Measurements from ENCODE around the gene IGF2BP2. TPM values are rescaled to one million over a fixed set of nuclear protein-coding genes. Genes with fewer than 3 reads are reported as not detected.

The IGF2BP2 gene
- total and polyA plus RNA-seq, 4 donors = 7.8 to 92.6 (median 11.8) TPM

DNA sequence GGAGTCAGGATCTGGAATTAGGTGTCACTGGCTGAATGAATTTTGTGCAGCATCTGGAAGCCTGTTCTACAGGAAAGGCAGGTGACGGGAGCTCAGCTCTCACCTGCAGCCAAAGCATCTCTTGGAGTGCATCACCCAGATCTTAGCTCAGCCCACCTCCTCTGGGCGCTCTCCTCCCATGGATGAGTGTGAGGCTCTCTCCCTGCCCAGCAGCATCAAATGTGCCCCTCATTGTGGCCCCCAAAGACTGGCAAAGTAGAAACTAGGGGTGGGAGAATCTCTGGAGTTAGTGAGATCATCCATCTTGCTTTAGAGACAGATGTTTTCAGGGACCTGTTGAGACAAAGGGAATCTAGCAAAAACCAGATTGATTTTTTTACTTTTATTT lies 170.1 kb downstream of the IGF2BP2 start:
- WGBS, 2 donors = 95 to 97% methylated on average over 2 of the region's 2 CpGs
- no peak overlapping the region for H3K4me3 ChIP-seq
- peaks cover 0 to 7% (median 0%) of the 10 kb centered on the region in 5 donors for H3K4me1 ChIP-seq (ENCODE audit: control insufficient read depth in 5 of 5, insufficient read depth in 5 of 5, low read length in 5 of 5)
- H3K36me3 ChIP-seq (ENCODE audit: control insufficient read depth in 4 of 4, insufficient read depth in 4 of 4, low read length in 4 of 4) = peaks cover 0 to 36% (median 26%) of the 10 kb centered on the region in 4 donors
- TF ChIP-seq, protein P1, sequence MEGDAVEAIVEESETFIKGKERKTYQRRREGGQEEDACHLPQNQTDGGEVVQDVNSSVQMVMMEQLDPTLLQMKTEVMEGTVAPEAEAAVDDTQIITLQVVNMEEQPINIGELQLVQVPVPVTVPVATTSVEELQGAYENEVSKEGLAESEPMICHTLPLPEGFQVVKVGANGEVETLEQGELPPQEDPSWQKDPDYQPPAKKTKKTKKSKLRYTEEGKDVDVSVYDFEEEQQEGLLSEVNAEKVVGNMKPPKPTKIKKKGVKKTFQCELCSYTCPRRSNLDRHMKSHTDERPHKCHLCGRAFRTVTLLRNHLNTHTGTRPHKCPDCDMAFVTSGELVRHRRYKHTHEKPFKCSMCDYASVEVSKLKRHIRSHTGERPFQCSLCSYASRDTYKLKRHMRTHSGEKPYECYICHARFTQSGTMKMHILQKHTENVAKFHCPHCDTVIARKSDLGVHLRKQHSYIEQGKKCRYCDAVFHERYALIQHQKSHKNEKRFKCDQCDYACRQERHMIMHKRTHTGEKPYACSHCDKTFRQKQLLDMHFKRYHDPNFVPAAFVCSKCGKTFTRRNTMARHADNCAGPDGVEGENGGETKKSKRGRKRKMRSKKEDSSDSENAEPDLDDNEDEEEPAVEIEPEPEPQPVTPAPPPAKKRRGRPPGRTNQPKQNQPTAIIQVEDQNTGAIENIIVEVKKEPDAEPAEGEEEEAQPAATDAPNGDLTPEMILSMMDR (IDR thresholded peaks at IDR 0.05; ENCODE audit: control extremely low read depth, extremely low read depth) = no peak
- no peak for ATAC-seq (ENCODE audit: insufficient read depth, low FRiP score)
- no peak overlapping the region for H3K27ac ChIP-seq (ENCODE audit: low read depth in 1 of 2, low read length in 1 of 2)
- no peaks in the 10 kb centered on the region for H3K9me3 ChIP-seq (ENCODE audit: control insufficient read depth in 4 of 4, insufficient read depth in 3 of 4, low read length in 3 of 4)
- no peak for DNase-seq
- no peaks in the 10 kb centered on the region for H3K27me3 ChIP-seq (ENCODE audit: control insufficient read depth in 3 of 3, insufficient read depth in 3 of 3, low read length in 2 of 3)
- no peak overlapping the region for H3K9ac ChIP-seq (ENCODE audit: insufficient read depth in 1 of 2, low read length in 2 of 2)

DNA sequence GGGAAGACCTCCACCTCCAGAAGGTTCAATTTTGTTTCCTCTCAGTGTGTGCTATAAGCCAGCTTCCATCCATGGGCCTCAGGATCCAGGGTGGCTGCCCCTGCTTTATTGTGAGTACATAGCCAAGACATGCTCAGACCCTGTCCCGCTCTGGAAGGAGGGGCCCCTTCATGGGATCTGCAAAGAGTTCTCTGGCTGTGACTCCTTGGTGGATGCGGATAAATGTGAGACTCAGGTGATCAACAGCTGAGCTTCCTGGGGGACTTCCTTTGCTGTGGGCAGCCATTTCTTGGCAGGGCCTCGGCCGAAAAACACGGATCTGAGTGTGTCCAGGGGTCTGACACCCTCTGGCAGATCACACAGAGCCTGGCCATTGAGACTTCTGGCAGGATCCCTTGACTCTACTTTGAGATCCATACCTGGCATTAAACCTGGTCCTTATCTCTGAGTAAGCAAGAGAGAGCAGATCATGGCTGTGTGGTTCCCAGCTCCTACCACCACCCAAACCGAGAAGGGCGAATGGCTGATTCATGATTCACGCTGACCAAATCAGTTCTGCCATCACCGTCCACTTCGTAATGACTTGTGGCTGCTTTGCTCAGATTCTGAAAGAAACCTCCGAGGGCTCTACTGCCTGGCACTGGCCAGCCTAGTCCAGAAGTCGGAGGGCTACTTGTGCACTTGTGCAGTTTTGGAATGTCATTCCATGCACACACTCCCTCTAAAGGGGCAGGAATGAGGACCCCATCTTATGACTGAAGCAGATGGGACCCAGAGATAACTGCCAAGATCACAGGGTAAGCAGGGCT lies 170.7 kb downstream of the IGF2BP2 start:
- TF ChIP-seq, protein P1 (IDR thresholded peaks at IDR 0.05; ENCODE audit: control extremely low read depth, extremely low read depth) = no peak
- ATAC-seq (ENCODE audit: insufficient read depth, low FRiP score) (no peak), DNase-seq (no peak)
- Histone ChIP-seq H3K4me1 (ENCODE audit: control insufficient read depth in 5 of 5, insufficient read depth in 5 of 5, low read length in 5 of 5) (peaks cover 0 to 7% (median 0%) of the 10 kb centered on the region in 5 donors), H3K27me3 (ENCODE audit: control insufficient read depth in 3 of 3, insufficient read depth in 3 of 3, low read length in 2 of 3) (no peaks in the 10 kb centered on the region), H3K4me3 (no peak overlapping the region), H3K36me3 (ENCODE audit: control insufficient read depth in 4 of 4, insufficient read depth in 4 of 4, low read length in 4 of 4) (peaks cover 0 to 37% (median 27%) of the 10 kb centered on the region in 4 donors), H3K9ac (ENCODE audit: insufficient read depth in 1 of 2, low read length in 2 of 2) (no peak overlapping the region), H3K9me3 (ENCODE audit: control insufficient read depth in 4 of 4, insufficient read depth in 3 of 4, low read length in 3 of 4) (no peaks in the 10 kb centered on the region), H3K27ac (ENCODE audit: low read depth in 1 of 2, low read length in 1 of 2) (no peak overlapping the region)
- WGBS, 2 donors = 94 to 96% methylated on average over 12 of the region's 12 CpGs

DNA sequence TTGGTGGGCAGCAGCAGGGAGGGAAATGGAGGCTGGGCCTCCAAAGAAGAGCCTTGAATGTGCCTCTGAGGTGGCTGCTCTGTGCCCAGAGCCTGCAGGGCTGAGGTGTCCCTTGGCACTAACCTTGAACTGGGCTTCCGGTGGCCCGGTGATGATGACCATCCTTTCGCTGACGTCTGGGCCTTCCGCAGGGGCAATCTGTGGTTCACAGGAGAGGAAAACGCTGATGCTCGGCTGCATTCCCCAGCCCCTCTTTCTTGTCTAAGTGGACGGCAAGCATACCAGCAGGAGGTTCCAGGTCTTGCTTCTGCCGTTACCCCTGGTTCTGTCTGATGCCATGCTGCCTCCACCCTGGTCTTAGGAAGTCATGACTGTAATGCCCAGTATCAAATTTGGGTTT lies 172.9 kb downstream of the IGF2BP2 start:
- Histone ChIP-seq H3K9ac (ENCODE audit: insufficient read depth in 1 of 2, low read length in 2 of 2) (no peak overlapping the region), H3K9me3 (ENCODE audit: control insufficient read depth in 4 of 4, insufficient read depth in 3 of 4, low read length in 3 of 4) (no peaks in the 10 kb centered on the region), H3K27ac (ENCODE audit: low read depth in 1 of 2, low read length in 1 of 2) (no peak overlapping the region), H3K4me3 (no peak overlapping the region), H3K36me3 (ENCODE audit: control insufficient read depth in 4 of 4, insufficient read depth in 4 of 4, low read length in 4 of 4) (peaks cover 0 to 34% (median 24%) of the 10 kb centered on the region in 4 donors), H3K4me1 (ENCODE audit: control insufficient read depth in 5 of 5, insufficient read depth in 5 of 5, low read length in 5 of 5) (peaks cover 0 to 5% (median 0%) of the 10 kb centered on the region in 5 donors), H3K27me3 (ENCODE audit: control insufficient read depth in 3 of 3, insufficient read depth in 3 of 3, low read length in 2 of 3) (no peaks in the 10 kb centered on the region)
- WGBS, 2 donors = 95 to 97% methylated on average over 9 of the region's 9 CpGs
- TF ChIP-seq, protein P1 (IDR thresholded peaks at IDR 0.05; ENCODE audit: control extremely low read depth, extremely low read depth) = no peak
- DNase-seq (no peak), ATAC-seq (ENCODE audit: insufficient read depth, low FRiP score) (no peak)
